K562 (cell line): ENCODE data around the gene DSG2. TPM values are rescaled to one million over a fixed set of nuclear protein-coding genes. Genes with fewer than 3 reads are reported as not detected.

Experiments used
- ATAC-seq: fragments of 200-7000 bp; cut with Tn5 transposase; 3 replicates; pipeline ENCODE4 v1.9.1; 2020; ENCODE audit warnings: moderate library complexity
- BruUV-seq: library from RNA; stranded (reverse); fragments of 400-500 nt; replicated peaks from 2 replicates; lab custom pipeline; 2021; lab: Mats Ljungman, UMichigan
- CTCF ChIA-PET: fragments of 300-600 bp; formaldehyde crosslinking; extraction: SDS; loops from one replicate; lab custom pipeline; 2021; ENCODE audit warnings: low intra/inter-chr PET ratio; lab: Yijun Ruan, JAX
- POLR2A ChIA-PET: fragments of 300-600, 350-650 bp; sonication (Branson Sonifier 250); formaldehyde crosslinking; extraction: SDS; loops from one replicate; lab custom pipeline; 2021; ENCODE audit warnings: antibody characterized with exemption, inconsistent platforms; lab: Yijun Ruan, JAX
- DNase-seq, 4 experiments: peaks; one replicate each; pipeline versions ENCODE4 v3.0.0 to v3.0.0-alpha.2; 2011 to 2018; ENCODE audit warnings: low spot score in 3 of 4, mixed read lengths in 3 of 4; ENCODE audit errors: extremely low read depth in 1 of 4
- FAIRE-seq: peaks from 2 replicates; lab custom pipeline; 2011; peaks lifted over from hg19 to GRCh38; lab: Jason Lieb, UNC
- H2AFZ ChIP-seq: 2 replicates; pipeline ENCODE4 v1.6.0; 2011; ENCODE audit warnings: low read depth, low read length, control low read depth, inconsistent platforms
- H3K27ac ChIP-seq: fragments of 200-600 bp; 3 replicates; pipeline ENCODE4 v1.8.0; 2011; ENCODE audit warnings: low read depth, mild to moderate bottlenecking, control low read depth, inconsistent platforms, low read length, moderate library complexity, mixed read lengths; ENCODE audit errors: extremely low read depth
- H3K27me3 ChIP-seq, 2 experiments: fragments of 300-600 bp in 1 of 2; 2 replicates in 1 of 2; 3 replicates in 1 of 2; pipeline versions ENCODE4 v1.6.0 to v1.8.0; 2011; ENCODE audit warnings: inconsistent platforms in 2 of 2, low read length in 2 of 2, mild to moderate bottlenecking in 1 of 2, mixed read lengths in 1 of 2, moderate library complexity in 1 of 2; ENCODE audit not compliant: control insufficient read depth in 2 of 2, insufficient read depth in 2 of 2
- H3K36me3 ChIP-seq: fragments of 300-600 bp; 3 replicates; pipeline ENCODE4 v1.8.0; 2011; ENCODE audit warnings: mild to moderate bottlenecking, low read length, inconsistent platforms; ENCODE audit not compliant: control insufficient read depth, insufficient read depth
- H3K4me1 ChIP-seq, 2 experiments: fragments of 200-600 bp in 1 of 2; replicated peaks in 1 of 2; 2 replicates in 1 of 2; 3 replicates in 1 of 2; pipeline versions ENCODE4 v1.5.1 to v1.8.0; 2011; ENCODE audit warnings: inconsistent platforms in 2 of 2, low read length in 2 of 2, mild to moderate bottlenecking in 1 of 2, mixed read lengths in 1 of 2, moderate library complexity in 1 of 2; ENCODE audit not compliant: control insufficient read depth in 2 of 2, insufficient read depth in 2 of 2
- H3K4me2 ChIP-seq: 2 replicates; pipeline ENCODE4 v1.6.1; 2011; ENCODE audit warnings: low read length, control low read depth, inconsistent platforms, mixed read lengths; ENCODE audit not compliant: insufficient read depth
- H3K4me3 ChIP-seq: fragments of 200-600 bp; sonication (generic), shearing (Covaris generic); 2 replicates; pipeline ENCODE4 v1.5.1; 2016; ENCODE audit warnings: control low read depth, inconsistent platforms
- H3K79me2 ChIP-seq: fragments of 200-600 bp; 3 replicates; pipeline ENCODE4 v1.8.0; 2011; ENCODE audit warnings: low read length, inconsistent platforms; ENCODE audit not compliant: control insufficient read depth, insufficient read depth
- H3K9ac ChIP-seq, 2 experiments: 2 replicates each; pipeline versions ENCODE4 v1.6.0 to v1.6.1; 2011; ENCODE audit warnings: low read depth in 2 of 2, low read length in 2 of 2, control low read depth in 1 of 2, inconsistent platforms in 1 of 2, mild to moderate bottlenecking in 1 of 2, mixed read lengths in 1 of 2; ENCODE audit not compliant: insufficient read depth in 1 of 2
- H3K9me1 ChIP-seq: one replicate; pipeline ENCODE4 v1.6.0; 2011; ENCODE audit warnings: inconsistent platforms, mild to moderate bottlenecking, low read length, moderate library complexity; ENCODE audit not compliant: control insufficient read depth, insufficient read depth
- H3K9me3 ChIP-seq: replicated peaks from 2 replicates; pipeline ENCODE4 v1.5.1; 2011; ENCODE audit warnings: low read depth, low read length, inconsistent platforms; ENCODE audit not compliant: control insufficient read depth, insufficient read depth
- H4K20me1 ChIP-seq: replicated peaks from 2 replicates; pipeline ENCODE4 v1.6.1; 2011; ENCODE audit warnings: low read length, inconsistent platforms, mixed read lengths; ENCODE audit not compliant: control insufficient read depth, insufficient read depth
- HDAC6 ChIP-seq: IDR thresholded peaks from 2 replicates; pipeline ENCODE4 v1.6.1; 2012; ENCODE audit warnings: low read depth, mild to moderate bottlenecking, control low read depth, inconsistent platforms, low read length, moderate library complexity
- SUPT5H ChIP-seq: fragments of 450-650 bp; IDR thresholded peaks from 2 replicates; pipeline ENCODE4 v1.6.1; 2016
- ZC3H4 ChIP-seq: sonication (generic); formaldehyde crosslinking; IDR thresholded peaks from 2 replicates; pipeline ENCODE4 v1.9.0; 2021; ENCODE audit warnings: missing genetic modification reagents, borderline replicate concordance
- WGBS: fragments of 100-300 bp; shearing (Covaris generic); methylation state at CpG from one replicate; pipeline ENCODE4 v1.1.6; 2016; ENCODE audit warnings: low coverage, mixed read lengths; ENCODE audit not compliant: insufficient coverage; ENCODE audit errors: missing lambda C conversion rate; 5-methylcytosine and 5-hydroxymethylcytosine counted together
- in situ Hi-C: fragments of 300-500 bp; cut with MboI; formaldehyde crosslinking; loops from 4 replicates; pipeline ENCODE4 v1.15.0; 2018; ENCODE audit warnings: inconsistent platforms, mixed read lengths
- intact Hi-C: fragments of 100-400 bp; cut with micrococcal nuclease; formaldehyde crosslinking; loops from 2 replicates; pipeline ENCODE4 v1.14.2; 2022
- polyA plus RNA-seq, 8 experiments: library from polyadenylated mRNA; depleted of rRNA in 4 of 8; stranded (reverse) in 5 of 8; unstranded in 3 of 8; fragments of >200 nt; fragmentation: Nextera tagmentation in 2 of 8; fragmentation: Illumina TruSeq in 1 of 8; extraction: Ambion mirVana in 2 of 8; extraction: Trizol in 1 of 8; gene quantifications; 2 replicates each; pipeline versions ENCODE4 v1.2.1 to v1.2.3, GENCODE V29; 2011 to 2014; ENCODE audit warnings: inconsistent platforms in 1 of 8, missing spikeins in 1 of 8
- total RNA-seq, 7 experiments: library from RNA; depleted of rRNA in 6 of 7; stranded (reverse); fragments of >200 nt in 6 of 7; fragmentation: Illumina TruSeq in 2 of 7; extraction: Trizol in 2 of 7; gene quantifications; 2 replicates each; pipeline versions ENCODE4 v1.2.1 to v1.2.3, GENCODE V29; 2011 to 2021; ENCODE audit warnings: low replicate concordance in 1 of 7
- TF ChIP-seq, protein P1 (sequence below): sonication (generic); formaldehyde crosslinking; IDR thresholded peaks from 2 replicates; pipeline ENCODE4 v1.8.1; 2022; ENCODE audit warnings: missing genetic modification reagents
- TF ChIP-seq, protein P2 (sequence below): fragments of 450-650 bp; IDR thresholded peaks from 2 replicates; pipeline ENCODE4 v1.6.1; 2016; ENCODE audit warnings: mild to moderate bottlenecking

Gene DSG2
- total and polyA plus RNA-seq, 9 of the 15 experiments (the other 6 are each of a cell fraction or from before 2014, with no cell fraction given): 16.9 to 68.6 (median 41.3) TPM

DNA sequence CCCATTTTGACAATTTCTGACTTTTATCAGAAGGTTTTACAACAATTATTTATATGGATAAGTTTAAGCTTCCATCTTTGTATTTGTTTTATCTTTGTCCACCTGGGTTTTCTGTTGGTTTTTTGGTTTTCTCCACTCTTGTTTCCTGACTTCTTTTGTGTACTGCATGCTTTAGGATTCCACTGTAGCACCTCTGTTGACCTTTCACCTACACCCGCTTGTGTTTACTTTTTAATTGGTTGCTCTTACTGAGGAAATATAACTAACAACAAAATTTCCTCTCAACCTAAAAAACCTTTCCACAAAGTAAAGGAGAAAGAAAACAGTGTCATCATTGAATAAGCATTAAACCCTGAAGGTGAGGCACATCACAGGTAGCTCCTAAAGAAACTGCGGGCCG lies 53.9 kb downstream of the DSG2 start:
- in situ Hi-C loops: loop anchor here (10.0 kb wide), 1 partner anchor 273 kb away; no protein-coding TSS in a partner anchor
- FAIRE-seq: no peak

More for the DNA sequence above, 53.9 kb downstream of the DSG2 start:
- BruUV-seq: no TSS peak
- DNase-seq (no peak), ATAC-seq (no peak)
- TF ChIP-seq, protein P1, sequence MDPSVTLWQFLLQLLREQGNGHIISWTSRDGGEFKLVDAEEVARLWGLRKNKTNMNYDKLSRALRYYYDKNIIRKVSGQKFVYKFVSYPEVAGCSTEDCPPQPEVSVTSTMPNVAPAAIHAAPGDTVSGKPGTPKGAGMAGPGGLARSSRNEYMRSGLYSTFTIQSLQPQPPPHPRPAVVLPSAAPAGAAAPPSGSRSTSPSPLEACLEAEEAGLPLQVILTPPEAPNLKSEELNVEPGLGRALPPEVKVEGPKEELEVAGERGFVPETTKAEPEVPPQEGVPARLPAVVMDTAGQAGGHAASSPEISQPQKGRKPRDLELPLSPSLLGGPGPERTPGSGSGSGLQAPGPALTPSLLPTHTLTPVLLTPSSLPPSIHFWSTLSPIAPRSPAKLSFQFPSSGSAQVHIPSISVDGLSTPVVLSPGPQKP (CRISPR knock-in tag): no peak
- TF ChIP-seq, protein P2, sequence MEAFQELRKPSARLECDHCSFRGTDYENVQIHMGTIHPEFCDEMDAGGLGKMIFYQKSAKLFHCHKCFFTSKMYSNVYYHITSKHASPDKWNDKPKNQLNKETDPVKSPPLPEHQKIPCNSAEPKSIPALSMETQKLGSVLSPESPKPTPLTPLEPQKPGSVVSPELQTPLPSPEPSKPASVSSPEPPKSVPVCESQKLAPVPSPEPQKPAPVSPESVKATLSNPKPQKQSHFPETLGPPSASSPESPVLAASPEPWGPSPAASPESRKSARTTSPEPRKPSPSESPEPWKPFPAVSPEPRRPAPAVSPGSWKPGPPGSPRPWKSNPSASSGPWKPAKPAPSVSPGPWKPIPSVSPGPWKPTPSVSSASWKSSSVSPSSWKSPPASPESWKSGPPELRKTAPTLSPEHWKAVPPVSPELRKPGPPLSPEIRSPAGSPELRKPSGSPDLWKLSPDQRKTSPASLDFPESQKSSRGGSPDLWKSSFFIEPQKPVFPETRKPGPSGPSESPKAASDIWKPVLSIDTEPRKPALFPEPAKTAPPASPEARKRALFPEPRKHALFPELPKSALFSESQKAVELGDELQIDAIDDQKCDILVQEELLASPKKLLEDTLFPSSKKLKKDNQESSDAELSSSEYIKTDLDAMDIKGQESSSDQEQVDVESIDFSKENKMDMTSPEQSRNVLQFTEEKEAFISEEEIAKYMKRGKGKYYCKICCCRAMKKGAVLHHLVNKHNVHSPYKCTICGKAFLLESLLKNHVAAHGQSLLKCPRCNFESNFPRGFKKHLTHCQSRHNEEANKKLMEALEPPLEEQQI: no peak
- TF ChIP-seq HDAC6 (no peak), ZC3H4 (CRISPR knock-in tag) (no peak), SUPT5H (no peak)
- H3K4me3 ChIP-seq: no peak overlapping the region
- intact Hi-C loops: no loop called here
- no peak overlapping the region for H3K27ac ChIP-seq
- no peaks in the 10 kb centered on the region for H4K20me1 ChIP-seq
- 15% methylated on average over 3 of the region's 3 CpGs for WGBS
- peaks cover 3% of the 10 kb centered on the region in 2 experiments; a peak in 2 of 5 replicates for H3K27me3 ChIP-seq
- H3K79me2 ChIP-seq: no peaks in the 10 kb centered on the region
- H2AFZ ChIP-seq: no peak overlapping the region
- no peak overlapping the region for H3K4me2 ChIP-seq
- CTCF ChIA-PET: no interaction called here
- no peaks in the 10 kb centered on the region for H3K9me1 ChIP-seq
- no peaks in the 10 kb centered on the region for H3K9me3 ChIP-seq
- POLR2A ChIA-PET: interaction anchor here (0.9 to 1.0 kb wide), 2 partner anchors 19 to 426 kb away, joined by 5 read pairs; no protein-coding TSS in a partner anchor
- peaks cover 3% of the 10 kb centered on the region; the same call in 2 of the 3 replicates for H3K36me3 ChIP-seq
- no peak overlapping the region for H3K9ac ChIP-seq
- H3K4me1 ChIP-seq: no peaks in the 10 kb centered on the region
